K562 (cell line): ENCODE results near the gene PMF1. TPM values are rescaled to one million over a fixed set of nuclear protein-coding genes. Genes with fewer than 3 reads are reported as not detected.

Experiments
- ARID4B ChIP-seq: sonication (generic); formaldehyde crosslinking; IDR thresholded peaks from 2 replicates; pipeline ENCODE4 v1.8.0; 2022; ENCODE audit warnings: mild to moderate bottlenecking, missing genetic modification reagents
- BHLHE40 ChIP-seq: IDR thresholded peaks from 2 replicates; pipeline ENCODE4 v1.6.1; 2011; ENCODE audit warnings: low read length, improper control_type of control experiment
- EGR1 ChIP-seq: fragments of 450-650 bp; conservative IDR thresholded peaks from 2 replicates; pipeline ENCODE4 v1.6.1; 2017; ENCODE audit warnings: mild to moderate bottlenecking
- GTF3C2 ChIP-seq: IDR thresholded peaks from 3 replicates; pipeline ENCODE4 v1.6.1; 2011; ENCODE audit warnings: borderline replicate concordance, mild to moderate bottlenecking, moderate library complexity; ENCODE audit not compliant: insufficient read length; ENCODE audit errors: extremely low read depth
- NR3C1 ChIP-seq: sonication (generic); formaldehyde crosslinking; IDR thresholded peaks from 2 replicates; pipeline ENCODE4 v1.8.1; 2022; ENCODE audit warnings: missing genetic modification reagents
- POLR2A ChIP-seq: fragments of 450-650 bp; conservative IDR thresholded peaks from 2 replicates; pipeline ENCODE4 v1.6.1; 2016
- RAD51 ChIP-seq: fragments of 450-650 bp; IDR thresholded peaks from 2 replicates; pipeline ENCODE4 v1.7.1; 2016; ENCODE audit warnings: low read depth, mild to moderate bottlenecking, borderline replicate concordance
- SRF ChIP-seq, 2 experiments: fragments of 250-450, 450-650 bp in 1 of 2; sonication (Bioruptor Pico) in 1 of 2; sonication (generic) in 1 of 2; formaldehyde crosslinking; IDR thresholded peaks; 2 replicates each; pipeline versions ENCODE4 v1.5.0 to v1.5.1; 2020 to 2022; ENCODE audit warnings: mild to moderate bottlenecking in 1 of 2, missing genetic modification reagents in 1 of 2
- TCF7L2 ChIP-seq: fragments of 150-350 bp; IDR thresholded peaks from 2 replicates; pipeline ENCODE4 v1.6.1; 2016; ENCODE audit warnings: low read depth, mild to moderate bottlenecking, low read length, moderate library complexity
- ZFP30 ChIP-seq: fragments of 250-450 bp; sonication (Bioruptor Pico); IDR thresholded peaks from 2 replicates; pipeline ENCODE4 v1.8.0; 2022; ENCODE audit warnings: moderate library complexity, mild to moderate bottlenecking, inconsistent platforms, borderline replicate concordance
- ZNF3 ChIP-seq: fragments of 250-450 bp; sonication (Bioruptor Pico); IDR thresholded peaks from 2 replicates; pipeline ENCODE4 v1.5.0; 2021; ENCODE audit warnings: mild to moderate bottlenecking, moderate library complexity
- ZNF551 ChIP-seq: fragments of 250-450 bp; sonication (Bioruptor Pico); IDR thresholded peaks from 2 replicates; pipeline ENCODE4 v1.5.0; 2021; ENCODE audit warnings: mild to moderate bottlenecking, moderate library complexity
- ZNF696 ChIP-seq: fragments of 250-450 bp; sonication (Bioruptor Pico); conservative IDR thresholded peaks from 2 replicates; pipeline ENCODE4 v1.4.0; 2020; ENCODE audit warnings: mild to moderate bottlenecking, moderate library complexity
- ZNF707 ChIP-seq: fragments of 250-450 bp; sonication (Bioruptor Pico); conservative IDR thresholded peaks from 2 replicates; pipeline ENCODE4 v1.8.0; 2022; ENCODE audit warnings: inconsistent platforms, mild to moderate bottlenecking, moderate library complexity
- polyA plus RNA-seq, 8 experiments: library from polyadenylated mRNA; depleted of rRNA in 4 of 8; stranded (reverse) in 5 of 8; unstranded in 3 of 8; fragments of >200 nt; fragmentation: Nextera tagmentation in 2 of 8; fragmentation: Illumina TruSeq in 1 of 8; extraction: Ambion mirVana in 2 of 8; extraction: Trizol in 1 of 8; gene quantifications; 2 replicates each; pipeline versions ENCODE4 v1.2.1 to v1.2.3, GENCODE V29; 2011 to 2014; ENCODE audit warnings: inconsistent platforms in 1 of 8, missing spikeins in 1 of 8
- total RNA-seq, 7 experiments: library from RNA; depleted of rRNA in 6 of 7; stranded (reverse); fragments of >200 nt in 6 of 7; fragmentation: Illumina TruSeq in 2 of 7; extraction: Trizol in 2 of 7; gene quantifications; 2 replicates each; pipeline versions ENCODE4 v1.2.1 to v1.2.3, GENCODE V29; 2011 to 2021; ENCODE audit warnings: low replicate concordance in 1 of 7
- TF ChIP-seq, protein P1 (sequence below): IDR thresholded peaks from 2 replicates; pipeline ENCODE4 v1.6.1; 2014; ENCODE audit warnings: antibody characterized with exemption
- TF ChIP-seq, protein P2 (sequence below): sonication (generic); formaldehyde crosslinking; IDR thresholded peaks from 2 replicates; pipeline ENCODE4 v1.9.0; 2022; ENCODE audit warnings: mild to moderate bottlenecking, missing genetic modification reagents
- TF ChIP-seq, protein P3 (sequence below): fragments of 200-800 bp; sonication (Bioruptor generic); IDR thresholded peaks from 2 replicates; pipeline ENCODE4 v1.6.1; 2017; ENCODE audit warnings: missing genetic modification characterization, missing compliant biosample characterization

The PMF1 gene
- total and polyA plus RNA-seq, 9 of the 15 experiments (the other 6 are each of a cell fraction or from before 2014, with no cell fraction given): 9.4 to 92.9 (median 71.0) TPM

GRCh38 chr1:156214024-156214748 is 1.4 kb downstream of the PMF1 start (continued):
- TF ChIP-seq, protein P1, sequence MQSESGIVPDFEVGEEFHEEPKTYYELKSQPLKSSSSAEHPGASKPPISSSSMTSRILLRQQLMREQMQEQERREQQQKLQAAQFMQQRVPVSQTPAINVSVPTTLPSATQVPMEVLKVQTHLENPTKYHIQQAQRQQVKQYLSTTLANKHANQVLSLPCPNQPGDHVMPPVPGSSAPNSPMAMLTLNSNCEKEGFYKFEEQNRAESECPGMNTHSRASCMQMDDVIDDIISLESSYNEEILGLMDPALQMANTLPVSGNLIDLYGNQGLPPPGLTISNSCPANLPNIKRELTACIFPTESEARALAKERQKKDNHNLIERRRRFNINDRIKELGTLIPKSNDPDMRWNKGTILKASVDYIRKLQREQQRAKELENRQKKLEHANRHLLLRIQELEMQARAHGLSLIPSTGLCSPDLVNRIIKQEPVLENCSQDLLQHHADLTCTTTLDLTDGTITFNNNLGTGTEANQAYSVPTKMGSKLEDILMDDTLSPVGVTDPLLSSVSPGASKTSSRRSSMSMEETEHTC: no peak
- no peak; the same call in 1 of the 2 replicates for TF ChIP-seq ARID4B (CRISPR knock-in tag)
- TF ChIP-seq EGR1: 0 out of 2 replicates have a peak, but pooled peaks have one; percentile 17
- no peak for TF ChIP-seq SRF (CRISPR knock-in tag; IDR thresholded peaks at IDR 0.05)
- no peak for TF ChIP-seq ZNF696 (CRISPR knock-in tag)
- TF ChIP-seq GTF3C2: no peak
- TF ChIP-seq ZFP30 (CRISPR knock-in tag): no peak
- no peak for TF ChIP-seq ZNF551 (CRISPR knock-in tag)
- no peak for TF ChIP-seq TCF7L2
- no peak for TF ChIP-seq POLR2A
- TF ChIP-seq, protein P2, sequence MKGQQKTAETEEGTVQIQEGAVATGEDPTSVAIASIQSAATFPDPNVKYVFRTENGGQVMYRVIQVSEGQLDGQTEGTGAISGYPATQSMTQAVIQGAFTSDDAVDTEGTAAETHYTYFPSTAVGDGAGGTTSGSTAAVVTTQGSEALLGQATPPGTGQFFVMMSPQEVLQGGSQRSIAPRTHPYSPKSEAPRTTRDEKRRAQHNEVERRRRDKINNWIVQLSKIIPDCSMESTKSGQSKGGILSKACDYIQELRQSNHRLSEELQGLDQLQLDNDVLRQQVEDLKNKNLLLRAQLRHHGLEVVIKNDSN: no peak
- TF ChIP-seq RAD51: no peak
- no peak for TF ChIP-seq ZNF707 (CRISPR knock-in tag)
- no peak for TF ChIP-seq BHLHE40
- no peak for TF ChIP-seq NR3C1
- TF ChIP-seq ZNF3 (CRISPR knock-in tag): no peak
- TF ChIP-seq, protein P3, sequence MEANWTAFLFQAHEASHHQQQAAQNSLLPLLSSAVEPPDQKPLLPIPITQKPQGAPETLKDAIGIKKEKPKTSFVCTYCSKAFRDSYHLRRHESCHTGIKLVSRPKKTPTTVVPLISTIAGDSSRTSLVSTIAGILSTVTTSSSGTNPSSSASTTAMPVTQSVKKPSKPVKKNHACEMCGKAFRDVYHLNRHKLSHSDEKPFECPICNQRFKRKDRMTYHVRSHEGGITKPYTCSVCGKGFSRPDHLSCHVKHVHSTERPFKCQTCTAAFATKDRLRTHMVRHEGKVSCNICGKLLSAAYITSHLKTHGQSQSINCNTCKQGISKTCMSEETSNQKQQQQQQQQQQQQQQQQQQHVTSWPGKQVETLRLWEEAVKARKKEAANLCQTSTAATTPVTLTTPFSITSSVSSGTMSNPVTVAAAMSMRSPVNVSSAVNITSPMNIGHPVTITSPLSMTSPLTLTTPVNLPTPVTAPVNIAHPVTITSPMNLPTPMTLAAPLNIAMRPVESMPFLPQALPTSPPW (CRISPR knock-in tag): no peak
